Measurements from ENCODE around the gene CXCL17.

The CXCL17 gene

DNA sequence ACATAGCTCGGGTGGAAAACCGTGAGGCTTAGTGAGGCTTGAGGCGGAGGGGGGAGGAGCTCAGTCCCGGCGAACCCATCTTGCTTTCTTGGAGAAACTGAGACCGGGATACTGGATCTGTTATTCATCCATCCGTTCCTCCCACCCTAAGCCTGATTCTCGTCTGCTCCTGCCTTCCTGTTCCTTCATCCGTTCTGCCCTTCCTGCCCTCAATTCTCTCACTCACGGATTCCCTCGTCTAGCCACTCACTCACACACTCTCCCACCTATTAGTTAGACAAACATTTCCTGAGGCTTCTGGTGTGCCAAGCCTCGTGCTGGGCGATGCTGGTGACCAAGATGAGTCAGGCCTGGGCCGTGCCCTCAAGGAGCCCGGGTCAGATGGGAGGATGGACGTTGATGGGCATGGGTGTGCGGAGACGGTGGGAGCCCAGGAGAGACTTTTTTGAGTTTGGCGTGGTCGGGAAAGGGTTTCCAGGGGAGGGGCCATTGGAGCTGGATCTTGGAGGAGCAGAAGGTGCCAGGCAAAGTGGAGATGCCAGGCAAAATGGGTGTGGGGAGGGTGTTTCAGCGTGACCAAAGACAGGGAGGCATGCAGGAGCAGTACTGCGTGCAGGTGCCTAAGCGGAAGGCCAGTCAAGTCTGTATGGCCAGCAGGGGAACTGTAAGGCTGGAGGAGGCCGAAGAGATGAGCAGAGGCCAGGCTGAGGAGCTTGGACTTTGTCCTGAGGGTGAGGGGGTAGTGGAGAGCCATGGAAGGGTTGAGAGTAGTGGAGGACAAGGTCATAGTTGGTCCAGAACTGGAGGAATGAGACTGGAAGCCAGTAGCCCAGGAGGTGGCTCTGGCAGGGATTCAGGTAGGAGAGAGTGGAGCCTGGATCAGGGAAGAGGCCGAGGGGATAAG lies 45.2 kb downstream of the CXCL17 start:
- no peak for DNase-seq

DNA sequence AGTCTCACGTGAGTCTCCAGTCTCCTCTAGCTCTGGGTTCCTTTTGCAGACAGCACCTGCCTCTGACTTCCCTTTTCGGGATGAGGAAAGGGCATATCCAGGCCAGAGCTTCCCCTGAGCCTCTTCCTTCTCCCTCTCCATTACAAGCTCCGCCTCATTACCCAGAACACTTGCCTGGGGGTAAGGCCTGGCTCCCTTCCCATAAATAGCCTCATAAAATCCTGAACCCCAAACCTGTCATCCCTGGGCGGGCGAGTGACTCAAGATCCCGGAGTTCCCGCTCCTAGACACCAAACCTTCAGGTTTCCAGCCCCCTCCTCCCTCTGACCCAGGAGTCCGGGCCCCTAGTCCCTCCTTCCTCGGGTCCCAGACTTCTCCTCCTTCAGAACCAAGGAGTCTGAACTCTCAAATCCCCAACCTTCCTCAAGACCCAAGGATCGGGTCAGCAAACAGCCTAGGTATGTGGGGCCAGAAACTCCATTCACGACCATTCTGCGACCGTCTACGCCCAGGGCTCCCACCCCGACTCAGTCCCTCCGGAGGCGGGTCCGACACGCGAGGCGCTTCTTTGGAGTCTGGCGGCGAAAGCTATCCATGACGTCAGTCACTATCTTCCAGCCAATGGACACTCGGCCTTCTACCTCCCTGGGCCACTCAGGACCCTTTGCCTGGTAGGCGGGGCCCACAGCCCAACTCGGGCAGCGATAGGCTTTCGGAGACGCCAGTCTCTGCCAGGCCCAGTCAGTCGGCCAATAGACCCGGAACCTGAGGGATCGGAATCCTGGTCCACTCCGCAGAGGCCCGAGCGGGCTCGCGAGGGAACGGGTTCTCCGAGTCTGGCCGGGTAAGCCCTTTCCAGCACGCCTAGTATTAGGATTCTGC lies 46.1 kb downstream of the CXCL17 start:
- DNase-seq, result peak; percentile 96

DNA sequence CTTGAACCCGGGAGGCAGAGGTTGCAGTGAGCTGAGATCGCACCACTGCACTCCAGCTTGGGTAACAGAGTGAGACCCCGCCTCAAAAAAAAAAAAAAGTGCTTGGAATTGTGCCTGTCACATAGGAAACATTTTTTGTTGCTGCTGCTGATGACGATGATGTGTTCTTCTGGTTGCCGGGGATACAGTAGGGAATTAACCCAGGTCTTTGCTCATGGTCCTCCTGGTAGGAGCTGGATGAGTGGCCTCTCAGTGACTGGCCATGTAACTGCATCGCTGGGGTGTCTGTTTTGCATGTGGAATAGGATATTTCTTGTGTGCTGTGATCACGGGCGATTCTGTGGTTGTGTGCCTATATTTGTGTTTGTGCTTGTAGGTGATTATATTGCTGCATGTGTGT lies 48.0 kb downstream of the CXCL17 start:
- DNase-seq, result no peak

DNA sequence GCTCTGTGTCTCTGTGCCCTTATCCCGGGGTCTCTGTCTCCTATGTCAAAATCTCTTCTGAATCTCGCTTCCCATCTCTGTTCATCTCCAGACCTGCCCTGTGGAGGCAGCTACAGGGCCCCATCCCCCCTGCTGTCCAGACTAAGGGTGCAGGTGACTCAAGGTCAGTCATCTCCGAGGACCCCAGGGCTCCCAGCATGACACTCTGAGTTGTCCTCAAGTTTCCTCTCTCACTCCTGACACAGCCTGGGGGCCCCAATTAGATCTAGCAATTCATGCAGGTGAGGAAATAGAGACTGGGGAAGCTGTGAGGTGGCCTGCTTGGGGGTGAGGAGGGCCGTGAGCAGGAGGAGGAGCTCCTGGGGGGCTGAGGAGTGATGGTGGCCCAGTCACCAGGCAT lies 50.6 kb downstream of the CXCL17 start:
- DNase-seq, result no peak

GRCh38 chr19:42389899-42390298 lies 52.8 kb downstream of the CXCL17 start, which contains the start of gene CNFN:
TSS of gene CNFN (minus strand) at chr19:42390297. CDS start at chr19:42389037, 1,260 bp downstream.
- DNase-seq, result no peak

GRCh38 chr19:42388851-42389489 lies 53.8 kb downstream of the CXCL17 start:
- no peak for DNase-seq

- peak; percentile 84 for DNase-seq
Observed at GRCh38 chr19:42386974-42387707, 55.6 kb downstream of the CXCL17 start.

GRCh38 chr19:42380155-42380554 lies 62.6 kb downstream of the CXCL17 start:
- no peak for DNase-seq
